MM.1S (cell line): ENCODE measurements around the gene TRMT6.

Experiments
- DNase-seq: peaks from one replicate; pipeline ENCODE4 v3.0.0-alpha.2; 2015
- H2AFZ ChIP-seq: fragments of 300-600 bp; sonication (generic); 2 replicates; pipeline ENCODE4 v1.6.0; 2016; ENCODE audit warnings: antibody characterized with exemption, low read length
- H3F3A ChIP-seq: fragments of 300-600 bp; sonication (generic); 2 replicates; pipeline ENCODE4 v1.6.1; 2016; ENCODE audit warnings: mild to moderate bottlenecking, antibody characterized with exemption, low read length, moderate library complexity, mixed read lengths; ENCODE audit not compliant: insufficient read depth
- H3K27ac ChIP-seq: fragments of 300-600 bp; sonication (generic); 2 replicates; pipeline ENCODE4 v1.5.1; 2016; ENCODE audit warnings: mild to moderate bottlenecking, low read length
- H3K27me3 ChIP-seq: fragments of 300-600 bp; sonication (generic); replicated peaks from 2 replicates; pipeline ENCODE4 v1.6.0; 2016; ENCODE audit warnings: low read length; ENCODE audit not compliant: insufficient read depth
- H3K36me3 ChIP-seq: fragments of 300-600 bp; sonication (generic); replicated peaks from 2 replicates; pipeline ENCODE4 v1.6.1; 2016; ENCODE audit warnings: mild to moderate bottlenecking, low read length, mixed read lengths; ENCODE audit not compliant: insufficient read depth
- H3K4me1 ChIP-seq: fragments of 300-600 bp; sonication (generic); 2 replicates; pipeline ENCODE4 v1.6.1; 2016; ENCODE audit warnings: low read length, mixed read lengths
- H3K4me2 ChIP-seq: fragments of 300-600 bp; sonication (generic); 2 replicates; pipeline ENCODE4 v1.6.0; 2016; ENCODE audit warnings: low read depth, low read length
- H3K4me3 ChIP-seq: fragments of 300-600 bp; sonication (generic); 2 replicates; pipeline ENCODE4 v1.5.1; 2016; ENCODE audit warnings: low read length, mixed read lengths
- H3K79me2 ChIP-seq: fragments of 300-600 bp; sonication (generic); 2 replicates; pipeline ENCODE4 v1.6.1; 2016; ENCODE audit warnings: mixed run types, low read length, mixed read lengths
- H3K9ac ChIP-seq: fragments of 300-600 bp; sonication (generic); 2 replicates; pipeline ENCODE4 v1.6.1; 2016; ENCODE audit warnings: low read length, mixed read lengths
- H3K9me2 ChIP-seq: fragments of 300-600 bp; sonication (generic); replicated peaks from 2 replicates; pipeline ENCODE4 v1.6.1; 2016; ENCODE audit warnings: mild to moderate bottlenecking, low read length, mixed read lengths; ENCODE audit not compliant: insufficient read depth
- H3K9me3 ChIP-seq: fragments of 300-600 bp; sonication (generic); replicated peaks from 2 replicates; pipeline ENCODE4 v1.6.1; 2016; ENCODE audit warnings: mild to moderate bottlenecking, low read length, mixed read lengths; ENCODE audit not compliant: insufficient read depth
- H4K20me1 ChIP-seq: fragments of 300-600 bp; sonication (generic); 2 replicates; pipeline ENCODE4 v1.6.1; 2016; ENCODE audit warnings: mild to moderate bottlenecking, low read length, moderate library complexity, mixed read lengths; ENCODE audit not compliant: insufficient read depth
- CTCF ChIP-seq: fragments of 300-600 bp; sonication (generic); IDR thresholded peaks from 2 replicates; pipeline ENCODE4 v1.5.1; 2016; ENCODE audit warnings: antibody characterized with exemption, low read length, mixed read lengths
- EZH2 ChIP-seq: fragments of 300-600 bp; sonication (generic); optimal IDR thresholded peaks from 2 replicates; pipeline ENCODE3; 2017; ENCODE audit warnings: low read depth, mild to moderate bottlenecking, antibody characterized with exemption, low read length, mixed read lengths
- EZH2phosphoT487 ChIP-seq: fragments of 300-600 bp; sonication (generic); IDR thresholded peaks from 2 replicates; pipeline ENCODE4 v1.6.1; 2018; ENCODE audit warnings: antibody characterized with exemption, low read length

TRMT6 gene

GRCh38 chr20:5919626-5920544, 30.4 kb downstream of the TRMT6 start:
- no peak for TF ChIP-seq EZH2
- TF ChIP-seq EZH2phosphoT487: no peak
- TF ChIP-seq CTCF: no peak

DNA sequence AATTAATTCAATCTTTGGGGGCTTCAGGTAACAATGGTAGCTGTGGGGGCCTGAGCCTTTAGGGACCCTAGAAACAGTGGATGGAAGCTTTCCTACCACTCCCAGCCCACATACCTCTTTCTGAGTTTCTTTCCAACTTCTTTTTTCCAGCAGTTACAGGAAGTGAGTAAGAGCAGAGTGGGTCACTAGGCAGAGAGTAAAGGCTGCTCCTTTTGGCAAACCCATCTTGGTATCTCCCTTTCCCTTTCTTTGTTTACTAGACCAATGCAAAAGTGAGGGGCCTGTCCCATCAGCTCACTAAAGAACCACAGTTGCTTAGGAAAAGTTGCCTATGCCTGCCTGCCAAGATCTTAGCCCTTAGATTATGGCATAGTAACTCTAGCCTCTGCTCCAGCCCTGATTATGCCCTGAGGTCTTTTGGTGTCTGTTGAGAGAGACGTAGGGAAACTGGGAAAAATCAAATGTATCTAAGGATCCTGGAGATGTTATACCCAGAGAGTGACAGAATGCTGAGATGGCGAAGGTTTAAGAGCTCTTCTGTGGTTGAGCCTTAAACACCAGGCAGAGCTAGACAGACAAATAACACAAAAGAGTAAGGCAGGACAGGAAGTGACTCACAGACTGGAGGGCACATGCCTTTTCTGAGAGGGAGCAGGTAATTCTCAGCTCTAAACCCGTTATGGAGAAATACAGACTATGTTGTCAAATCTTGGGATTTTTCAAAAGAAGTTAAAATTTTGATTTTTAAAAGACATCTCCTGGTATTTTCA, 31.3 kb downstream of the TRMT6 start:
- Histone ChIP-seq H3K9me2 (no peaks in the 10 kb centered on the region), H3K27me3 (no peaks in the 10 kb centered on the region), H4K20me1 (no peaks in the 10 kb centered on the region), H2AFZ (peak overlapping the region; percentile 16; the same call in 1 of the 2 replicates), H3K4me3 (no peak overlapping the region), H3F3A (no peaks in the 10 kb centered on the region), H3K79me2 (no peaks in the 10 kb centered on the region), H3K27ac (peak overlapping the region; percentile 3; the same call in 1 of the 2 replicates), H3K36me3 (no peaks in the 10 kb centered on the region), H3K9ac (no peak overlapping the region), H3K4me2 (peak overlapping the region; percentile 18; the same call in 1 of the 2 replicates), H3K9me3 (no peaks in the 10 kb centered on the region), H3K4me1 (peaks cover 14% of the 10 kb centered on the region)
- peak; percentile 70 for DNase-seq
- no peak for TF ChIP-seq EZH2phosphoT487
- TF ChIP-seq EZH2: no peak
- TF ChIP-seq CTCF: no peak

More at GRCh38 chr20:5919626-5920544, 30.4 kb downstream of the TRMT6 start:
- H3K9me2 ChIP-seq: no peaks in the 10 kb centered on the region
- no peaks in the 10 kb centered on the region for H3K9me3 ChIP-seq
- no peak for DNase-seq
- no peaks in the 10 kb centered on the region for H3F3A ChIP-seq
- H3K27me3 ChIP-seq: no peaks in the 10 kb centered on the region
- H3K79me2 ChIP-seq: no peaks in the 10 kb centered on the region
- H2AFZ ChIP-seq: no peak overlapping the region
- no peak overlapping the region for H3K27ac ChIP-seq
- no peaks in the 10 kb centered on the region for H4K20me1 ChIP-seq
- no peak overlapping the region for H3K9ac ChIP-seq
- H3K4me3 ChIP-seq: no peak overlapping the region
- H3K4me1 ChIP-seq: peaks cover 14% of the 10 kb centered on the region
- H3K36me3 ChIP-seq: no peaks in the 10 kb centered on the region
- 0 out of 2 replicates have a peak overlapping the region, but pooled peaks have one; percentile 18 for H3K4me2 ChIP-seq

GRCh38 chr20:5914859-5915258, 35.5 kb downstream of the TRMT6 start:
- Histone ChIP-seq H3F3A (no peaks in the 10 kb centered on the region), H3K27ac (no peak overlapping the region), H3K4me2 (no peak overlapping the region), H3K9me2 (no peaks in the 10 kb centered on the region), H3K27me3 (no peaks in the 10 kb centered on the region; the same call in 1 of the 2 replicates), H3K4me3 (no peak overlapping the region), H3K4me1 (peaks cover 11% of the 10 kb centered on the region), H3K9me3 (no peaks in the 10 kb centered on the region), H3K36me3 (no peaks in the 10 kb centered on the region), H3K79me2 (no peaks in the 10 kb centered on the region), H3K9ac (no peak overlapping the region), H2AFZ (no peak overlapping the region), H4K20me1 (no peaks in the 10 kb centered on the region)
- DNase-seq: no peak
- TF ChIP-seq EZH2phosphoT487 (no peak), EZH2 (no peak), CTCF (no peak)
